ENCODE results near the gene DNMT1.

DNA sequence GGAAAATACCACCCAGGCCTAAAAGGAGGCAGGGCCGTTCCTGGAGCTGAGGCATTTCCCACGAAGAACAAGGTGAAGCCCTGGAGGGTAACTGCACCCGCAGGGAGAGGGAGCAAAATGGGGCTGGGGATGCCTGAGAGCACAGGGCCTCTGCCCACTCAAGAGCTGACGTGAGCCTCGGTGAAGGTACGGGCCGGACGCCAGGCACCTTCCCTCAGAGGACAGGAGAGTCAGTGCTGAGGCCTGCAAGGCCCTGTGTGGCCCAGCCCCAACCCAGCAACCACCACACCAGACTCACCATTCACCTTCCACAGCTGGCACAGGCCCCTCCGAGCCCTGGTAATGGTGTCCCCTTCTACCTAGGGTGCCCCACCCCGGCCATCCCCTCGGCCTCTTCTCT, 36.3 kb downstream of the DNMT1 start:
- TF ChIP-seq, protein P1, sequence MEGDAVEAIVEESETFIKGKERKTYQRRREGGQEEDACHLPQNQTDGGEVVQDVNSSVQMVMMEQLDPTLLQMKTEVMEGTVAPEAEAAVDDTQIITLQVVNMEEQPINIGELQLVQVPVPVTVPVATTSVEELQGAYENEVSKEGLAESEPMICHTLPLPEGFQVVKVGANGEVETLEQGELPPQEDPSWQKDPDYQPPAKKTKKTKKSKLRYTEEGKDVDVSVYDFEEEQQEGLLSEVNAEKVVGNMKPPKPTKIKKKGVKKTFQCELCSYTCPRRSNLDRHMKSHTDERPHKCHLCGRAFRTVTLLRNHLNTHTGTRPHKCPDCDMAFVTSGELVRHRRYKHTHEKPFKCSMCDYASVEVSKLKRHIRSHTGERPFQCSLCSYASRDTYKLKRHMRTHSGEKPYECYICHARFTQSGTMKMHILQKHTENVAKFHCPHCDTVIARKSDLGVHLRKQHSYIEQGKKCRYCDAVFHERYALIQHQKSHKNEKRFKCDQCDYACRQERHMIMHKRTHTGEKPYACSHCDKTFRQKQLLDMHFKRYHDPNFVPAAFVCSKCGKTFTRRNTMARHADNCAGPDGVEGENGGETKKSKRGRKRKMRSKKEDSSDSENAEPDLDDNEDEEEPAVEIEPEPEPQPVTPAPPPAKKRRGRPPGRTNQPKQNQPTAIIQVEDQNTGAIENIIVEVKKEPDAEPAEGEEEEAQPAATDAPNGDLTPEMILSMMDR (IDR thresholded peaks at IDR 0.05) = no peak
- no peak for TF ChIP-seq POLR2A (IDR thresholded peaks at IDR 0.05)

All from testis (tissue), 2 donors.